H1 (cell line): ENCODE measurements around the gene DOCK3. TPM values are rescaled to one million over a fixed set of nuclear protein-coding genes. Genes with fewer than 3 reads are reported as not detected.

Experiments
- CTCF ChIA-PET: fragments of 300-600 bp; sonication (Branson Sonifier 250); formaldehyde crosslinking; loops from one replicate; lab custom pipeline; 2021; ENCODE audit not compliant: partially characterized antibody; lab: Charles Lee
- POLR2A ChIA-PET: fragments of 300-600 bp; sonication (Branson Sonifier 250); formaldehyde crosslinking; loops from one replicate; lab custom pipeline; 2021; ENCODE audit warnings: inconsistent platforms; ENCODE audit not compliant: partially characterized antibody; lab: Charles Lee
- DNase-seq, 2 experiments: peaks; one replicate each; pipeline versions ENCODE4 v3.0.0 to v3.0.0-alpha.2; 2010 to 2022; ENCODE audit warnings: low spot score in 2 of 2, low read depth in 1 of 2, mixed read lengths in 1 of 2
- FAIRE-seq: peaks from 2 replicates; lab custom pipeline; 2011; peaks lifted over from hg19 to GRCh38; lab: Jason Lieb, UNC
- H2AFZ ChIP-seq: 2 replicates; pipeline ENCODE4 v1.8.1; 2012; ENCODE audit warnings: low read length, inconsistent platforms
- H2AK5ac ChIP-seq: 2 replicates; pipeline ENCODE4 v1.6.1; 2013; ENCODE audit warnings: low read depth, low read length
- H2BK120ac ChIP-seq: replicated peaks from 2 replicates; pipeline ENCODE3; 2013; ENCODE audit warnings: low read depth, low read length, inconsistent platforms
- H2BK12ac ChIP-seq: 2 replicates; pipeline ENCODE4 v1.6.1; 2013; ENCODE audit warnings: low read depth, low read length
- H2BK15ac ChIP-seq: 2 replicates; pipeline ENCODE4 v1.6.1; 2013; ENCODE audit warnings: low read length
- H2BK20ac ChIP-seq: 2 replicates; pipeline ENCODE4 v1.6.1; 2013; ENCODE audit warnings: low read length
- H2BK5ac ChIP-seq: 2 replicates; pipeline ENCODE4 v1.6.1; 2013; ENCODE audit warnings: low read depth, low read length
- H3K14ac ChIP-seq: 2 replicates; pipeline ENCODE4 v1.6.1; 2013; ENCODE audit warnings: inconsistent platforms; ENCODE audit not compliant: insufficient read length
- H3K18ac ChIP-seq: 2 replicates; pipeline ENCODE4 v1.6.1; 2013; ENCODE audit warnings: low read length; ENCODE audit errors: extremely low read depth
- H3K23ac ChIP-seq: 2 replicates; pipeline ENCODE4 v1.6.1; 2013; ENCODE audit warnings: inconsistent platforms; ENCODE audit not compliant: insufficient read length
- H3K23me2 ChIP-seq: 2 replicates; pipeline ENCODE4 v1.6.1; 2013; ENCODE audit warnings: low read depth, low read length
- H3K27ac ChIP-seq: 2 replicates; pipeline ENCODE4 v1.6.1; 2011; ENCODE audit warnings: low read depth, low read length, inconsistent platforms
- H3K27me3 ChIP-seq, 4 experiments: replicated peaks in 1 of 4; 1 replicate in 1 of 4; 2 replicates in 3 of 4; pipeline versions ENCODE4 v1.6.1 to v1.8.1; 2011 to 2013; ENCODE audit warnings: low read length in 3 of 4, mild to moderate bottlenecking in 3 of 4, inconsistent platforms in 2 of 4, mixed read lengths in 2 of 4, moderate library complexity in 1 of 4; ENCODE audit not compliant: control insufficient read depth in 3 of 4, insufficient read depth in 3 of 4; ENCODE audit errors: extremely low read depth in 1 of 4
- H3K36me3 ChIP-seq, 4 experiments: 2 replicates each; pipeline versions ENCODE4 v1.6.1 to v1.8.1; 2011 to 2013; ENCODE audit warnings: mild to moderate bottlenecking in 4 of 4, low read length in 3 of 4, moderate library complexity in 2 of 4, control low read depth in 1 of 4, inconsistent platforms in 1 of 4; ENCODE audit not compliant: insufficient read depth in 4 of 4, control insufficient read depth in 2 of 4
- H3K4ac ChIP-seq: replicated peaks from 2 replicates; pipeline ENCODE3; 2013; ENCODE audit warnings: low read length, low read depth, mixed read lengths, inconsistent platforms; ENCODE audit not compliant: insufficient read length
- H3K4me1 ChIP-seq, 4 experiments: replicated peaks in 1 of 4; 1 replicate in 1 of 4; 2 replicates in 3 of 4; pipeline versions ENCODE4 v1.6.1 to v1.8.1; 2011 to 2013; ENCODE audit warnings: low read length in 3 of 4, inconsistent platforms in 2 of 4, mixed read lengths in 1 of 4; ENCODE audit not compliant: insufficient read depth in 4 of 4, control insufficient read depth in 3 of 4
- H3K4me2 ChIP-seq, 2 experiments: 2 replicates each; pipeline versions ENCODE4 v1.6.1 to v1.8.1; 2011 to 2013; ENCODE audit warnings: low read depth in 2 of 2, low read length in 2 of 2, control low read depth in 1 of 2, inconsistent platforms in 1 of 2, mild to moderate bottlenecking in 1 of 2; ENCODE audit not compliant: insufficient read depth in 1 of 2
- H3K4me3 ChIP-seq, 4 experiments: fragments of 200-600, 300-600 bp in 1 of 4; sonication (generic), shearing (Covaris generic), sonication (Bioruptor Twin) in 1 of 4; 2 replicates each; pipeline versions ENCODE4 v1.5.1 to v1.8.1; 2011 to 2016; ENCODE audit warnings: low read length in 4 of 4, low read depth in 3 of 4, control low read depth in 2 of 4, inconsistent platforms in 2 of 4, mild to moderate bottlenecking in 2 of 4, mixed read lengths in 1 of 4, moderate library complexity in 1 of 4; ENCODE audit not compliant: insufficient read depth in 2 of 4; ENCODE audit errors: extremely low read depth in 1 of 4
- H3K56ac ChIP-seq: replicated peaks from 2 replicates; pipeline ENCODE3; 2013; ENCODE audit warnings: low read depth, mild to moderate bottlenecking, mixed read lengths, low read length, inconsistent platforms; ENCODE audit not compliant: insufficient read length
- H3K79me1 ChIP-seq: 2 replicates; pipeline ENCODE4 v1.6.1; 2013; ENCODE audit warnings: low read depth, low read length, control low read depth
- H3K79me2 ChIP-seq, 2 experiments: 2 replicates each; pipeline versions ENCODE4 v1.6.1 to v1.8.1; 2012 to 2013; ENCODE audit warnings: low read length in 2 of 2, mild to moderate bottlenecking in 2 of 2, inconsistent platforms in 1 of 2; ENCODE audit not compliant: insufficient read depth in 2 of 2, control insufficient read depth in 1 of 2
- H3K9ac ChIP-seq, 4 experiments: replicated peaks in 1 of 4; 1 replicate in 1 of 4; 2 replicates in 3 of 4; pipeline versions ENCODE4 v1.6.1 to v1.8.1; 2011 to 2013; ENCODE audit warnings: low read depth in 3 of 4, low read length in 3 of 4, control low read depth in 2 of 4, mild to moderate bottlenecking in 2 of 4, moderate library complexity in 2 of 4, inconsistent platforms in 1 of 4; ENCODE audit errors: extremely low read depth in 1 of 4
- H3K9me3 ChIP-seq, 2 experiments: 2 replicates each; pipeline versions ENCODE4 v1.6.1 to v1.8.1; 2012 to 2013; ENCODE audit warnings: mild to moderate bottlenecking in 2 of 2, moderate library complexity in 2 of 2, control low read depth in 1 of 2, inconsistent platforms in 1 of 2, low read depth in 1 of 2, low read length in 1 of 2, mixed read lengths in 1 of 2; ENCODE audit not compliant: insufficient read depth in 2 of 2
- H4K20me1 ChIP-seq, 2 experiments: replicated peaks in 1 of 2; 2 replicates each; pipeline versions ENCODE3 to v1.8.1; 2011 to 2013; ENCODE audit warnings: inconsistent platforms in 2 of 2, low read length in 2 of 2, mild to moderate bottlenecking in 1 of 2; ENCODE audit not compliant: insufficient read depth in 2 of 2, control insufficient read depth in 1 of 2
- H4K5ac ChIP-seq: 2 replicates; pipeline ENCODE4 v1.6.1; 2013; ENCODE audit warnings: low read length, low read depth, mixed read lengths, inconsistent platforms; ENCODE audit not compliant: insufficient read length
- H4K8ac ChIP-seq: 2 replicates; pipeline ENCODE4 v1.8.0; 2013; ENCODE audit warnings: mild to moderate bottlenecking, moderate library complexity, low read length, inconsistent platforms; ENCODE audit not compliant: insufficient read depth; ENCODE audit errors: extremely low read depth
- H4K91ac ChIP-seq: replicated peaks from 2 replicates; pipeline ENCODE3; 2013; ENCODE audit warnings: low read length, mixed read lengths, inconsistent platforms; ENCODE audit not compliant: insufficient read length
- WGBS, 2 experiments: shearing (Covaris generic) in 1 of 2; methylation state at CpG; one replicate each; pipeline versions ENCODE4 v1.1.6 to v1.1.7; 2013 to 2015; ENCODE audit warnings: low lambda C conversion rate in 2 of 2, mixed read lengths in 2 of 2, inconsistent platforms in 1 of 2, low coverage in 1 of 2, missing lambda C conversion rate in 1 of 2; ENCODE audit not compliant: insufficient replicate concordance in 2 of 2, insufficient coverage in 1 of 2, insufficient read length in 1 of 2; ENCODE audit errors: extremely low coverage in 1 of 2, missing lambda C conversion rate in 1 of 2; 5-methylcytosine and 5-hydroxymethylcytosine counted together
- polyA plus RNA-seq, 7 experiments: library from polyadenylated mRNA; depleted of rRNA in 3 of 7; stranded (reverse) in 5 of 7; unstranded in 2 of 7; fragments of >200 nt in 5 of 7; fragments of 200-250 nt in 2 of 7; gene quantifications; 1 replicate in 5 of 7; 2 replicates in 1 of 7; 4 replicates in 1 of 7; pipeline versions ENCODE4 v1.2.1 to v1.2.3, GENCODE V29; 2011 to 2013; ENCODE audit warnings: missing spikeins in 2 of 7, mixed read lengths in 2 of 7
- total RNA-seq: library from RNA; stranded (reverse); fragmentation: NEBNext Ultra II Directional; extraction: Animal tissue kit (Norgen Biotek cat#: 25700); gene quantifications from 2 replicates; pipeline ENCODE4 v1.2.1, GENCODE V29; 2021

The DOCK3 gene
- total and polyA plus RNA-seq, 2 of the 8 experiments (the other 6 are each of a cell fraction or from before 2014, with no cell fraction given), result 2.7 to 5.0 TPM

GRCh38 chr3:51328206-51328605 is 653.5 kb downstream of the DOCK3 start:
- ChIA-PET CTCF (no interaction called here), POLR2A (no interaction called here)
- 0 out of 8 replicates have a peak, but pooled peaks cover 0 to 4% (median 0%) of the 10 kb centered on the region in 4 experiments for H3K36me3 ChIP-seq
- H3K23ac ChIP-seq, result no peak overlapping the region
- no peaks in the 10 kb centered on the region for H3K79me2 ChIP-seq
- H4K5ac ChIP-seq, result no peak overlapping the region
- WGBS, 2 experiments, result 84% methylated on average over 2 of the region's 2 CpGs; no CpG with 5 or more reads in 1 of the 2 experiments
- H4K91ac ChIP-seq, result no peak overlapping the region
- no peak overlapping the region for H2AFZ ChIP-seq
- no peak overlapping the region for H3K4me2 ChIP-seq
- H2BK5ac ChIP-seq, result no peak overlapping the region
- FAIRE-seq (no peak), DNase-seq (no peak)
- no peak overlapping the region for H2BK12ac ChIP-seq
- no peak overlapping the region for H3K56ac ChIP-seq
- H2BK15ac ChIP-seq, result no peak overlapping the region
- no peak overlapping the region for H3K9ac ChIP-seq
- no peaks in the 10 kb centered on the region for H3K27me3 ChIP-seq
- no peak overlapping the region for H3K27ac ChIP-seq
- H3K4me3 ChIP-seq, result no peak overlapping the region
- H2AK5ac ChIP-seq, result no peak overlapping the region
- H3K4ac ChIP-seq, result no peak overlapping the region
- no peak overlapping the region for H2BK20ac ChIP-seq
- H3K18ac ChIP-seq, result no peak overlapping the region
- H4K20me1 ChIP-seq, result no peaks in the 10 kb centered on the region
- H3K14ac ChIP-seq, result no peak overlapping the region
- H3K23me2 ChIP-seq, result no peaks in the 10 kb centered on the region
- H3K4me1 ChIP-seq, result no peaks in the 10 kb centered on the region
- H3K9me3 ChIP-seq, result peaks cover 0 to 2% of the 10 kb centered on the region in 2 experiments; a peak in 1 of 4 replicates
- no peak overlapping the region for H4K8ac ChIP-seq
- no peaks in the 10 kb centered on the region for H3K79me1 ChIP-seq
- no peak overlapping the region for H2BK120ac ChIP-seq
